Measurements from ENCODE around the gene UBE2Q2. TPM values are rescaled to one million over a fixed set of nuclear protein-coding genes. Genes with fewer than 3 reads are reported as not detected.

The UBE2Q2 gene
- polyA plus RNA-seq, 1 donor from 2014 or later, result 83.8 TPM

- Histone ChIP-seq H3K4me2 (ENCODE audit: low read length) (no peak overlapping the region), H3K79me2 (replicated peaks; ENCODE audit: insufficient read depth, low read length) (no peaks in the 10 kb centered on the region), H3K9ac (ENCODE audit: low read length) (no peak overlapping the region), H2AFZ (ENCODE audit: low read depth, low read length) (no peak overlapping the region), H3K9me2 (ENCODE audit: insufficient read depth, low read length) (no peaks in the 10 kb centered on the region), H3F3A (ENCODE audit: insufficient read depth, low read length, poor library complexity, severe bottlenecking) (no peaks in the 10 kb centered on the region), H3K27ac (ENCODE audit: low read length) (no peak overlapping the region), H3K4me3 (ENCODE audit: low read length) (no peak overlapping the region), H3K36me3 (ENCODE audit: insufficient read depth, low read length) (no peaks in the 10 kb centered on the region), H3K27me3 (ENCODE audit: insufficient read depth, low read depth, low read length) (no peaks in the 10 kb centered on the region), H3K9me3 (ENCODE audit: low read length) (no peaks in the 10 kb centered on the region), H4K20me1 (ENCODE audit: insufficient read depth) (no peaks in the 10 kb centered on the region)
- TF ChIP-seq REST (IDR thresholded peaks at IDR 0.05; ENCODE audit: borderline replicate concordance), result no peak
- TF ChIP-seq EP300 (conservative IDR thresholded peaks at IDR 0.05; ENCODE audit: poor library complexity, severe bottlenecking), result no peak
Observed at GRCh38 chr15:75810874-75811498, 32.3 kb upstream of the UBE2Q2 start.

- no peaks in the 10 kb centered on the region for H3K27me3 ChIP-seq (ENCODE audit: insufficient read depth, low read depth, low read length)
- H3K36me3 ChIP-seq (ENCODE audit: insufficient read depth, low read length), result no peaks in the 10 kb centered on the region
- H3K9me2 ChIP-seq (ENCODE audit: insufficient read depth, low read length), result no peaks in the 10 kb centered on the region
- H3K9ac ChIP-seq (ENCODE audit: low read length), result no peak overlapping the region
- H4K20me1 ChIP-seq (ENCODE audit: insufficient read depth), result no peaks in the 10 kb centered on the region
- H2AFZ ChIP-seq (ENCODE audit: low read depth, low read length), result no peak overlapping the region
- H3K27ac ChIP-seq (ENCODE audit: low read length), result no peak overlapping the region
- TF ChIP-seq EZH2 (IDR thresholded peaks at IDR 0.05; ENCODE audit: borderline replicate concordance, insufficient read depth, low read length, poor library complexity, severe bottlenecking) (no peak), POLR2AphosphoS5 (IDR thresholded peaks at IDR 0.05) (no peak), TAF1 (IDR thresholded peaks at IDR 0.05; ENCODE audit: low read depth) (no peak), MXI1 (conservative IDR thresholded peaks at IDR 0.05; ENCODE audit: poor library complexity, severe bottlenecking) (no peak), CTCF (IDR thresholded peaks at IDR 0.05; ENCODE audit: poor library complexity, severe bottlenecking) (no peak), REST (IDR thresholded peaks at IDR 0.05; ENCODE audit: borderline replicate concordance) (no peak)
- no peaks in the 10 kb centered on the region for H3K79me2 ChIP-seq (replicated peaks; ENCODE audit: insufficient read depth, low read length)
- H3K9me3 ChIP-seq (ENCODE audit: low read length), result no peaks in the 10 kb centered on the region
- no peak overlapping the region for H3K4me3 ChIP-seq (ENCODE audit: low read length)
- no peak overlapping the region for H3K4me2 ChIP-seq (ENCODE audit: low read length)
- H3F3A ChIP-seq (ENCODE audit: insufficient read depth, low read length, poor library complexity, severe bottlenecking), result no peaks in the 10 kb centered on the region
Observed at GRCh38 chr15:75811626-75812025, 31.6 kb upstream of the UBE2Q2 start.
